H1 (cell line): ENCODE data around the gene OGG1.

ENCODE experiments used
- EP300 ChIP-seq, 2 experiments: IDR thresholded peaks; 1 replicate in 1 of 2; 2 replicates in 1 of 2; pipeline ENCODE4 v1.6.1; 2011 to 2012; ENCODE audit warnings: low read depth in 2 of 2, low read length in 2 of 2, mild to moderate bottlenecking in 2 of 2, borderline replicate concordance in 1 of 2, inconsistent platforms in 1 of 2, moderate library complexity in 1 of 2
- JUN ChIP-seq: IDR thresholded peaks from 2 replicates; pipeline ENCODE4 v1.6.1; 2011; ENCODE audit warnings: low read depth, mild to moderate bottlenecking, improper control_type of control experiment, low read length
- PHF8 ChIP-seq: fragments of 200-600 bp; sonication (generic); conservative IDR thresholded peaks from 2 replicates; pipeline ENCODE4 v1.7.1; 2012; ENCODE audit warnings: low read depth, mild to moderate bottlenecking, inconsistent platforms, low read length, moderate library complexity

- TF ChIP-seq PHF8 = no peak
- TF ChIP-seq JUN = no peak
- TF ChIP-seq EP300 (IDR thresholded peaks at IDR 0.05; ENCODE audit: borderline replicate concordance in 1 of 2, low read depth in 2 of 2, low read length in 2 of 2) = no peak
These were observed 33.0 kb downstream of the OGG1 start for GRCh38 chr3:9782770-9783169.
